Endodermal cell (in vitro differentiated cells): ENCODE data around the gene SPTA1. TPM values are rescaled to one million over a fixed set of nuclear protein-coding genes. Genes with fewer than 3 reads are reported as not detected.

Experiments
- DNase-seq: peaks from one replicate; pipeline ENCODE4 v3.0.0-alpha.2; 2017
- H3K27ac ChIP-seq: 2 replicates; pipeline ENCODE4 v1.5.1; 2013; ENCODE audit warnings: mild to moderate bottlenecking, low read depth, low read length, moderate library complexity
- H3K27me3 ChIP-seq: 2 replicates; pipeline ENCODE4 v1.6.1; 2013; ENCODE audit warnings: mild to moderate bottlenecking, low read length, moderate library complexity; ENCODE audit not compliant: insufficient read depth, control insufficient read depth, poor library complexity, severe bottlenecking
- H3K36me3 ChIP-seq: 2 replicates; pipeline ENCODE4 v1.7.0; 2013; ENCODE audit warnings: mild to moderate bottlenecking, low read length, moderate library complexity; ENCODE audit not compliant: control insufficient read depth, insufficient read depth
- H3K4me1 ChIP-seq: one replicate; pipeline ENCODE4 v1.7.0; 2013; ENCODE audit warnings: low read length; ENCODE audit not compliant: control insufficient read depth, insufficient read depth
- H3K4me3 ChIP-seq: 2 replicates; pipeline ENCODE4 v1.5.1; 2013; ENCODE audit warnings: mild to moderate bottlenecking, low read length, moderate library complexity
- H3K9ac ChIP-seq: 2 replicates; pipeline ENCODE4 v1.6.1; 2013; ENCODE audit warnings: mild to moderate bottlenecking, low read length, moderate library complexity; ENCODE audit not compliant: poor library complexity, severe bottlenecking; ENCODE audit errors: extremely low read depth
- H3K9me3 ChIP-seq: 2 replicates; pipeline ENCODE4 v1.6.1; 2013; ENCODE audit warnings: mild to moderate bottlenecking, low read length, moderate library complexity; ENCODE audit not compliant: control insufficient read depth
- H3K27ac Mint-ChIP-seq: 2 replicates; pipeline ENCODE4 v1.8.0; 2020; ENCODE audit warnings: mixed read lengths
- H3K27me3 Mint-ChIP-seq: 2 replicates; pipeline ENCODE4 v1.8.0; 2021; ENCODE audit warnings: mild to moderate bottlenecking, mixed read lengths; ENCODE audit not compliant: insufficient read depth
- H3K36me3 Mint-ChIP-seq: 2 replicates; pipeline ENCODE4 v1.8.0; 2020; ENCODE audit warnings: low read depth, mixed read lengths
- H3K4me1 Mint-ChIP-seq: 2 replicates; pipeline ENCODE4 v1.8.0; 2020; ENCODE audit warnings: mixed read lengths
- H3K4me3 Mint-ChIP-seq: 2 replicates; pipeline ENCODE4 v1.8.0; 2020; ENCODE audit warnings: mild to moderate bottlenecking, moderate library complexity, mixed read lengths
- H3K9me3 Mint-ChIP-seq: 2 replicates; pipeline ENCODE4 v1.8.0; 2020; ENCODE audit warnings: mild to moderate bottlenecking, mixed read lengths
- WGBS, 2 experiments: methylation state at CpG; one replicate each; pipeline versions ENCODE4 v1.1.5 to v1.1.7; 2013; ENCODE audit warnings: missing lambda C conversion rate in 2 of 2, mixed read lengths in 1 of 2; ENCODE audit not compliant: insufficient coverage in 1 of 2, insufficient read length in 1 of 2; 5-methylcytosine and 5-hydroxymethylcytosine counted together
- total RNA-seq, 2 donors: library from RNA; stranded (reverse); fragmentation: NEBNext Ultra II Directional in 1 of 2; extraction: Animal tissue kit (Norgen Biotek cat#: 25700) in 1 of 2; gene quantifications; 2 replicates in 1 of 2; 3 replicates in 1 of 2; pipeline ENCODE4 v1.2.1, GENCODE V29; 2021
- TF ChIP-seq, protein P1 (sequence below): fragments of 200-600 bp; sonication (generic); conservative IDR thresholded peaks from 2 replicates; pipeline ENCODE4 v1.5.0; 2021; ENCODE audit warnings: antibody characterized with exemption, mild to moderate bottlenecking

Gene SPTA1
- total RNA-seq, 2 donors from 2014 or later: not detected

DNA sequence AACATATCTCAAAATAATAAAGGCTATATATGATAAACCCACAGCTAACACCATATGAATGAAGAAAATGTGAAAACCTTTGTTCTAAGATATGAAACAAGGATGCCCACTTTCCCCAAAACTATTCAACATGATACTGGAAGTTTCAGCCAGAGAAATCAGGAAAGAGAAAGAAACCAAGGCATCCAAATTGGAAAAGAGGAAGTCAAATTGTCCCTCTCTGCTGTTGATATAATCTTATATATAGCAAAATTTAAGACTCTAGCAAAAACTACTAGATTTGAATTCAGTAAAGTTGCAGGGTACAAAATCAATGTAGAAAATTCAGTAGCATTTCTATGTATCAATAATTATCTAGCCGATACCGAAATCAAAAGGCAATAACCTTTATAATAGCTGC lies 85.8 kb downstream of the SPTA1 start:
- 50% methylated on average over 2 of the region's 2 CpGs; no CpG with 5 or more reads in 1 of the 2 experiments for WGBS, 2 experiments
- Mint-ChIP-seq H3K36me3 (no peaks in the 10 kb centered on the region), H3K4me1 (no peaks in the 10 kb centered on the region), H3K27ac (no peak overlapping the region), H3K27me3 (no peaks in the 10 kb centered on the region), H3K9me3 (peaks cover 14% of the 10 kb centered on the region), H3K4me3 (no peak overlapping the region)
- Histone ChIP-seq H3K36me3 (no peaks in the 10 kb centered on the region), H3K4me1 (no peaks in the 10 kb centered on the region), H3K27ac (no peak overlapping the region), H3K9me3 (no peaks in the 10 kb centered on the region), H3K27me3 (no peaks in the 10 kb centered on the region), H3K9ac (no peak overlapping the region), H3K4me3 (no peak overlapping the region)
- TF ChIP-seq, protein P1, sequence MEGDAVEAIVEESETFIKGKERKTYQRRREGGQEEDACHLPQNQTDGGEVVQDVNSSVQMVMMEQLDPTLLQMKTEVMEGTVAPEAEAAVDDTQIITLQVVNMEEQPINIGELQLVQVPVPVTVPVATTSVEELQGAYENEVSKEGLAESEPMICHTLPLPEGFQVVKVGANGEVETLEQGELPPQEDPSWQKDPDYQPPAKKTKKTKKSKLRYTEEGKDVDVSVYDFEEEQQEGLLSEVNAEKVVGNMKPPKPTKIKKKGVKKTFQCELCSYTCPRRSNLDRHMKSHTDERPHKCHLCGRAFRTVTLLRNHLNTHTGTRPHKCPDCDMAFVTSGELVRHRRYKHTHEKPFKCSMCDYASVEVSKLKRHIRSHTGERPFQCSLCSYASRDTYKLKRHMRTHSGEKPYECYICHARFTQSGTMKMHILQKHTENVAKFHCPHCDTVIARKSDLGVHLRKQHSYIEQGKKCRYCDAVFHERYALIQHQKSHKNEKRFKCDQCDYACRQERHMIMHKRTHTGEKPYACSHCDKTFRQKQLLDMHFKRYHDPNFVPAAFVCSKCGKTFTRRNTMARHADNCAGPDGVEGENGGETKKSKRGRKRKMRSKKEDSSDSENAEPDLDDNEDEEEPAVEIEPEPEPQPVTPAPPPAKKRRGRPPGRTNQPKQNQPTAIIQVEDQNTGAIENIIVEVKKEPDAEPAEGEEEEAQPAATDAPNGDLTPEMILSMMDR: no peak
- no peak for DNase-seq

- no peak for DNase-seq
- peaks cover 21% of the 10 kb centered on the region for H3K9me3 ChIP-seq
- H3K9me3 Mint-ChIP-seq: peaks cover 20% of the 10 kb centered on the region
- H3K27me3 ChIP-seq: no peaks in the 10 kb centered on the region
- no peak overlapping the region for H3K27ac ChIP-seq
- no peaks in the 10 kb centered on the region for H3K4me1 Mint-ChIP-seq
- no peak overlapping the region for H3K4me3 Mint-ChIP-seq
- H3K36me3 Mint-ChIP-seq: no peaks in the 10 kb centered on the region
- no peaks in the 10 kb centered on the region for H3K4me1 ChIP-seq
- 96 to 100% methylated on average over 1 of the region's 1 CpG for WGBS, 2 experiments
- TF ChIP-seq, protein P1: no peak
- H3K27me3 Mint-ChIP-seq: no peaks in the 10 kb centered on the region
- H3K9ac ChIP-seq: no peak overlapping the region
- no peaks in the 10 kb centered on the region for H3K36me3 ChIP-seq
- no peak overlapping the region for H3K27ac Mint-ChIP-seq
- H3K4me3 ChIP-seq: no peak overlapping the region
These were observed 99.6 kb downstream of the SPTA1 start for GRCh38 chr1:158586942-158587341.

- H3K9me3 Mint-ChIP-seq: peaks cover 20% of the 10 kb centered on the region
- no peaks in the 10 kb centered on the region for H3K4me1 ChIP-seq
- H3K36me3 ChIP-seq: no peaks in the 10 kb centered on the region
- H3K4me1 Mint-ChIP-seq: no peaks in the 10 kb centered on the region
- H3K9me3 ChIP-seq: peaks cover 19% of the 10 kb centered on the region
- no peak for DNase-seq
- no peak overlapping the region for H3K27ac Mint-ChIP-seq
- H3K27me3 Mint-ChIP-seq: no peaks in the 10 kb centered on the region
- no peaks in the 10 kb centered on the region for H3K36me3 Mint-ChIP-seq
- H3K9ac ChIP-seq: no peak overlapping the region
- WGBS, 2 experiments: 91 to 97% methylated on average over 1 to 3 of the region's 4 CpGs
- no peaks in the 10 kb centered on the region for H3K27me3 ChIP-seq
- H3K4me3 Mint-ChIP-seq: no peak overlapping the region
- no peak overlapping the region for H3K4me3 ChIP-seq
- TF ChIP-seq, protein P1: no peak
- H3K27ac ChIP-seq: no peak overlapping the region
These were observed 102.6 kb downstream of the SPTA1 start for GRCh38 chr1:158583962-158584361.
